WTC11 (cell line): Measurements from ENCODE around the gene TTLL12. TPM values are rescaled to one million over a fixed set of nuclear protein-coding genes. Genes with fewer than 3 reads are reported as not detected.

ENCODE experiments used
- ATAC-seq: fragments of 200-7000 bp; cut with Tn5 transposase; 2 replicates; pipeline ENCODE4 v1.10.0; 2021; ENCODE audit warnings: mild to moderate bottlenecking, moderate library complexity
- CTCF ChIA-PET: fragments of 300-600 bp; sonication (Branson Sonifier 250); formaldehyde crosslinking; loops from one replicate; lab custom pipeline; 2021; ENCODE audit warnings: antibody characterized with exemption; lab: Charles Lee
- POLR2A ChIA-PET: fragments of 350-600 bp; sonication (Branson Sonifier 250); formaldehyde crosslinking; loops from one replicate; lab custom pipeline; 2021; ENCODE audit warnings: antibody characterized with exemption; lab: Charles Lee
- DNase-seq: peaks from one replicate; pipeline ENCODE4 v3.0.0; 2021; ENCODE audit warnings: low spot score
- H3K27ac Mint-ChIP-seq: 2 replicates; pipeline ENCODE4 v1.8.0; 2021; ENCODE audit warnings: mixed read lengths
- H3K27me3 Mint-ChIP-seq: 2 replicates; pipeline ENCODE4 v1.8.0; 2021; ENCODE audit warnings: low read depth, mild to moderate bottlenecking, moderate library complexity, mixed read lengths
- H3K36me3 Mint-ChIP-seq: 2 replicates; pipeline ENCODE4 v1.8.0; 2021; ENCODE audit warnings: mixed read lengths
- H3K4me1 Mint-ChIP-seq: 2 replicates; pipeline ENCODE4 v1.8.0; 2022; ENCODE audit warnings: mixed read lengths
- H3K4me3 Mint-ChIP-seq: 2 replicates; pipeline ENCODE4 v1.8.0; 2021; ENCODE audit warnings: mild to moderate bottlenecking, moderate library complexity, mixed read lengths
- H3K9me3 Mint-ChIP-seq: 2 replicates; pipeline ENCODE4 v1.8.0; 2021; ENCODE audit warnings: mixed read lengths
- ATF1 ChIP-seq: sonication (generic); formaldehyde crosslinking; IDR thresholded peaks from 2 replicates; pipeline ENCODE4 v1.8.1; 2023; ENCODE audit warnings: mild to moderate bottlenecking, moderate library complexity, missing genetic modification reagents
- ESRRA ChIP-seq: sonication (generic); formaldehyde crosslinking; IDR thresholded peaks from 2 replicates; pipeline ENCODE4 v1.8.1; 2022; ENCODE audit warnings: mild to moderate bottlenecking, missing genetic modification reagents, borderline replicate concordance
- FOXP1 ChIP-seq: sonication (generic); formaldehyde crosslinking; IDR thresholded peaks from 2 replicates; pipeline ENCODE4 v1.8.0; 2022; ENCODE audit warnings: missing genetic modification reagents, mild to moderate bottlenecking, moderate library complexity, borderline replicate concordance
- GABPB1 ChIP-seq: sonication (generic); formaldehyde crosslinking; IDR thresholded peaks from 2 replicates; pipeline ENCODE4 v1.8.1; 2023; ENCODE audit warnings: mild to moderate bottlenecking, missing genetic modification reagents
- NR3C1 ChIP-seq: sonication (generic); formaldehyde crosslinking; conservative IDR thresholded peaks from 2 replicates; pipeline ENCODE4 v1.8.1; 2023; ENCODE audit warnings: low read depth, mild to moderate bottlenecking, missing genetic modification reagents
- PRDM15 ChIP-seq: sonication (generic); formaldehyde crosslinking; IDR thresholded peaks from 2 replicates; pipeline ENCODE4 v1.8.0; 2022; ENCODE audit warnings: missing genetic modification reagents
- TCF7 ChIP-seq: sonication (generic); formaldehyde crosslinking; IDR thresholded peaks from 2 replicates; pipeline ENCODE4 v1.8.0; 2022; ENCODE audit warnings: mild to moderate bottlenecking, low read depth, missing genetic modification reagents, moderate library complexity
- USF2 ChIP-seq: sonication (generic); formaldehyde crosslinking; IDR thresholded peaks from 2 replicates; pipeline ENCODE4 v1.8.1; 2023; ENCODE audit warnings: mild to moderate bottlenecking, missing genetic modification reagents, moderate library complexity
- ZNF263 ChIP-seq: sonication (generic); formaldehyde crosslinking; IDR thresholded peaks from 2 replicates; pipeline ENCODE4 v1.8.1; 2022; ENCODE audit warnings: low read depth, mild to moderate bottlenecking, moderate library complexity, missing genetic modification reagents
- total RNA-seq: library from RNA; stranded (reverse); gene quantifications from 3 replicates; pipeline ENCODE4 v1.2.3, GENCODE V29; 2021
- TF ChIP-seq, protein P1 (sequence below): sonication (generic); formaldehyde crosslinking; conservative IDR thresholded peaks from 2 replicates; pipeline ENCODE4 v1.8.1; 2022; ENCODE audit warnings: mild to moderate bottlenecking, missing genetic modification reagents

TTLL12 gene
- total RNA-seq, 1 experiment from 2014 or later: 134 TPM

- ATAC-seq: no peak
- Mint-ChIP-seq H3K27ac (no peak overlapping the region), H3K4me1 (peaks cover 20% of the 10 kb centered on the region), H3K9me3 (no peaks in the 10 kb centered on the region)
- DNase-seq: no peak
- ChIA-PET POLR2A (interaction anchor here (1.1 kb wide), 1 partner anchor 675 kb away, joined by 4 read pairs; no protein-coding TSS in a partner anchor), CTCF (interaction anchor here (0.6 to 10.1 kb wide), 5 partner anchors 8 to 46 kb away, joined by 3 to 267 read pairs (median 41); partner anchors contain the start of gene TTLL12)
- TF ChIP-seq FOXP1 (CRISPR knock-in tag): no peak
- no peak for TF ChIP-seq GABPB1 (CRISPR knock-in tag)
- TF ChIP-seq USF2 (CRISPR knock-in tag): no peak
- no peak for TF ChIP-seq NR3C1 (CRISPR knock-in tag)
- TF ChIP-seq, all 79 proteins: peak for 0
- Mint-ChIP-seq H3K27me3 (peaks cover 5% of the 10 kb centered on the region), H3K36me3 (no peaks in the 10 kb centered on the region), H3K4me3 (no peak overlapping the region)
These were observed 38.7 kb upstream of the TTLL12 start for GRCh38 chr22:43225609-43226008.

DNA sequence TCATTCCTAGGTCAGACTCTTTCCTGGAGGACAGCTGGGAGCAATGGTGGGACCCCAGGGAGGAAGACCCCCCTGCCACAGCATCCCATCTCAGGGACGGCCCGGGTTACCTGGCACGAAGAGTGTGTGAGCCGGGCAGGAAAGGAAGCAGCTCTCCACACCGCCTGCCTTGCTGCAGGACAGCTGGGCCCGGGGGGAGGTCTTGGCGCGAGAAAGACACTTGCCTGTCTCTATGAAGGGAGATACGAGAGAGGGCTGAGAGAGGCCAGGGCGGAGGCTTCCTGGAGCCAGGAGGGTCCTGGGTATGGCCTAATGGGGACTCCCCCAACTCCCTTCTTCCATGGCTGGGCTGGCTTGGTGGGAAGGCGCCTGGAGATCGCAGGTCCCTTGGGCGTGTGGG is 36.1 kb upstream of the TTLL12 start:
- ChIA-PET POLR2A (no interaction called here), CTCF (interaction anchor here (1.2 kb wide), 2 partner anchors 9 to 165 kb away, joined by 3 to 5 read pairs; no protein-coding TSS in a partner anchor)
- Mint-ChIP-seq H3K4me1 (peaks cover 23% of the 10 kb centered on the region), H3K27ac (no peak overlapping the region), H3K4me3 (no peak overlapping the region), H3K36me3 (no peaks in the 10 kb centered on the region), H3K27me3 (peaks cover 5% of the 10 kb centered on the region), H3K9me3 (no peaks in the 10 kb centered on the region)
- no peak for TF ChIP-seq ATF1 (CRISPR knock-in tag)
- DNase-seq: no peak
- no peak for ATAC-seq

GRCh38 chr22:43222262-43222661 is 35.3 kb upstream of the TTLL12 start:
- ATAC-seq (no peak), DNase-seq (no peak)
- ChIA-PET CTCF (interaction anchor here (0.8 to 1.2 kb wide), 3 partner anchors 9 to 166 kb away, joined by 3 to 5 read pairs (median 5); no protein-coding TSS in a partner anchor), POLR2A (no interaction called here)
- Mint-ChIP-seq H3K4me1 (peaks cover 25% of the 10 kb centered on the region), H3K27ac (no peak overlapping the region), H3K4me3 (no peak overlapping the region), H3K9me3 (no peaks in the 10 kb centered on the region), H3K27me3 (peaks cover 5% of the 10 kb centered on the region), H3K36me3 (no peaks in the 10 kb centered on the region)
- no peak for TF ChIP-seq GABPB1 (CRISPR knock-in tag)
- no peak for TF ChIP-seq PRDM15
- no peak for TF ChIP-seq ZNF263 (CRISPR knock-in tag)
- TF ChIP-seq TCF7 (CRISPR knock-in tag): no peak

GRCh38 chr22:43220625-43221380 is 33.9 kb upstream of the TTLL12 start:
- Mint-ChIP-seq H3K36me3 (no peaks in the 10 kb centered on the region), H3K4me1 (peaks cover 18% of the 10 kb centered on the region), H3K4me3 (no peak overlapping the region), H3K27ac (no peak overlapping the region; the same call in 1 of the 2 replicates), H3K9me3 (no peaks in the 10 kb centered on the region), H3K27me3 (peaks cover 3% of the 10 kb centered on the region)
- DNase-seq (no peak), ATAC-seq (no peak)
- CTCF ChIA-PET: interaction anchor here (0.6 to 1.4 kb wide), 6 partner anchors 11 to 304 kb away, joined by 3 to 4 read pairs (median 4); no protein-coding TSS in a partner anchor
- POLR2A ChIA-PET: no interaction called here
- no peak for TF ChIP-seq ESRRA (CRISPR knock-in tag)
- TF ChIP-seq, protein P1, sequence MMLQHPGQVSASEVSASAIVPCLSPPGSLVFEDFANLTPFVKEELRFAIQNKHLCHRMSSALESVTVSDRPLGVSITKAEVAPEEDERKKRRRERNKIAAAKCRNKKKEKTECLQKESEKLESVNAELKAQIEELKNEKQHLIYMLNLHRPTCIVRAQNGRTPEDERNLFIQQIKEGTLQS: no peak
- TF ChIP-seq, all 79 proteins: peak for 0
